ENCODE measurements around the gene QRFP. TPM values are rescaled to one million over a fixed set of nuclear protein-coding genes. Genes with fewer than 3 reads are reported as not detected.
A peak's percentile ranks its signal among the peaks of the same experiment; 100 is the strongest.

The QRFP gene
- total RNA-seq, 1 donor from 2014 or later, result not detected

DNA sequence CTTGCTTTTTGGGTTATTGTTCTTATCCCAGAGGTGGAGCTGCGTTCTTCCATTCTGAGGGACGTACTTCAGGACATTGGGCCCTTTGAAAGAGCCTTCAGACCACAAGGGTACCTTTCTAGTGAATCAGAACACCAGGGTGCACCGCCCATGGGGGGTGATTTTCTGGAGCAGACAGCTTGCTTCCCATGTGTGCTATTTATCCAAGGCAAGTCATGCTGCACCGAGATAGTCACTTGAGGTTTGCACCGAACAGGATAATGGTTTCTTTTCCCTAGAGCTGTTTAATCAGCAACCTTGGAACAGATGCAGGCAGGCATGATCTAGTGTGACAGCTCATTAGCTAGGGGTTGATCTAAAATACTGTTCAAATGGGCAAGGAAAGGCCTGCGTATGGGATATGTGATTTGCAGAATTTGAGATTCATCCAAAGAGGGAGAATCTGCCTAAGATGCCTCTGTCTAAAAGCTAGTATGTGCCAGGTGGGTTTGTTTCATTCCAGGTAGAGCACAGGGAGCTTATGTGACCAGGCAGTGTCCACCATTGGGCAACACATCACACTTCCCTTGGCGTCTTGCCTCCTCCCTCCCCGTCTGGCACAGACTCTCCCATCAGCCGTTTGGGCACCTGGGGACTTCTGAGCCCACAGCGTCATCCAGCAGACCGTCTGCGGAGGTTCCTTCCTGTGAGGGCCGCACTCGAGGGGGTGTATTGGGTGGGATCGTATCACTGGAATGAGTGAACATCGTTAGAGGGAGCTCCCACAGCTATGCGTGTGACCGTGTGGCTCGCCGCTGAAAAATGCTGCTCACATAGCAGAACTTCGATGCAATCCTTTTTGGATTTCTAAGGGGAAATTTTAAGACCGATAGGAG is 38.5 kb downstream of the QRFP start:
- Histone ChIP-seq H3K9me3 (replicated peaks) (no peaks in the 10 kb centered on the region), H3K27me3 (ENCODE audit: low read depth) (no peaks in the 10 kb centered on the region), H3K4me3 (no peak overlapping the region), H3K4me1 (peaks cover 57% of the 10 kb centered on the region), H3K36me3 (peaks cover 36% of the 10 kb centered on the region), H3K27ac (replicated peaks) (peak overlapping the region; percentile 76)
- peak; percentile 64 for DNase-seq
- intact Hi-C loops (cut with micrococcal nuclease), result no loop called here
- TF ChIP-seq, protein P1, sequence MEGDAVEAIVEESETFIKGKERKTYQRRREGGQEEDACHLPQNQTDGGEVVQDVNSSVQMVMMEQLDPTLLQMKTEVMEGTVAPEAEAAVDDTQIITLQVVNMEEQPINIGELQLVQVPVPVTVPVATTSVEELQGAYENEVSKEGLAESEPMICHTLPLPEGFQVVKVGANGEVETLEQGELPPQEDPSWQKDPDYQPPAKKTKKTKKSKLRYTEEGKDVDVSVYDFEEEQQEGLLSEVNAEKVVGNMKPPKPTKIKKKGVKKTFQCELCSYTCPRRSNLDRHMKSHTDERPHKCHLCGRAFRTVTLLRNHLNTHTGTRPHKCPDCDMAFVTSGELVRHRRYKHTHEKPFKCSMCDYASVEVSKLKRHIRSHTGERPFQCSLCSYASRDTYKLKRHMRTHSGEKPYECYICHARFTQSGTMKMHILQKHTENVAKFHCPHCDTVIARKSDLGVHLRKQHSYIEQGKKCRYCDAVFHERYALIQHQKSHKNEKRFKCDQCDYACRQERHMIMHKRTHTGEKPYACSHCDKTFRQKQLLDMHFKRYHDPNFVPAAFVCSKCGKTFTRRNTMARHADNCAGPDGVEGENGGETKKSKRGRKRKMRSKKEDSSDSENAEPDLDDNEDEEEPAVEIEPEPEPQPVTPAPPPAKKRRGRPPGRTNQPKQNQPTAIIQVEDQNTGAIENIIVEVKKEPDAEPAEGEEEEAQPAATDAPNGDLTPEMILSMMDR (IDR thresholded peaks at IDR 0.05; ENCODE audit: borderline replicate concordance), result no peak

DNA sequence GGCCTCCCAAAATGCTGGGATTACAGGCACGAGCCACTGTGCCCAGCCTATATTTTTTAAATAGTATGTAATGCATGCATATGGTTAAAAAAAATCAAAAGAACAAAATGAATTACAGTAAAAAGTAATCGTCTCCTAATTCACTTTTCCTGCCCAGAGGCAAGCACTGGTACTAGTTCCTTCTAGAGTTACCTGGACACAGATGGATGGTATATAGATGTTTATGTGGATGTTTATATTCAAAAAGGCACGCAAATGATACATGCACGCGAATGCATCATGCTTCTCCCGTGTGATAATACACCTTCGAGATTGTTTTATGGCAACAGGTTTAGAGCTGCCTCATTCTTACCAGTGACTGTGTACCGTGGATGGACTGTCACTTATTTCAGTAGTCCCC is 40.1 kb downstream of the QRFP start:
- Histone ChIP-seq H3K27me3 (ENCODE audit: low read depth) (no peaks in the 10 kb centered on the region), H3K4me1 (peaks cover 41% of the 10 kb centered on the region), H3K27ac (replicated peaks) (no peak overlapping the region), H3K36me3 (peaks cover 30% of the 10 kb centered on the region), H3K9me3 (replicated peaks) (no peaks in the 10 kb centered on the region), H3K4me3 (no peak overlapping the region)
- TF ChIP-seq, protein P1 (IDR thresholded peaks at IDR 0.05; ENCODE audit: borderline replicate concordance), result no peak
- DNase-seq, result no peak
- intact Hi-C loops (cut with micrococcal nuclease), result no loop called here

DNA sequence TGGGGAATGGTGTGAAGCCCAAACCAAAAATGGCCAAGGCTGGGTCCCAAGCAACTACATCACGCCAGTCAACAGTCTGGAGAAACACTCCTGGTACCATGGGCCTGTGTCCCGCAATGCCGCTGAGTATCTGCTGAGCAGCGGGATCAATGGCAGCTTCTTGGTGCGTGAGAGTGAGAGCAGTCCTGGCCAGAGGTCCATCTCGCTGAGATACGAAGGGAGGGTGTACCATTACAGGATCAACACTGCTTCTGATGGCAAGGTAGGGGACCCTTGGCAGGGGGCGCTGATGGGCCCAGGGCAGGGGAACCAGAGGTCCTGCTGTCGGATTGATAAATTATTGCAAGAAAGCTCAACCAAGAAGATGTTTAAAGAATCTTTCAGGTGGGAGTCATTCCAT is 41.8 kb downstream of the QRFP start:
- Histone ChIP-seq H3K36me3 (peaks cover 30% of the 10 kb centered on the region), H3K27me3 (ENCODE audit: low read depth) (no peaks in the 10 kb centered on the region), H3K9me3 (replicated peaks) (no peaks in the 10 kb centered on the region), H3K4me3 (no peak overlapping the region), H3K4me1 (peaks cover 32% of the 10 kb centered on the region), H3K27ac (replicated peaks) (no peak overlapping the region)
- TF ChIP-seq, protein P1 (IDR thresholded peaks at IDR 0.05; ENCODE audit: borderline replicate concordance), result no peak
- no peak for DNase-seq
- intact Hi-C loops (cut with micrococcal nuclease), result no loop called here

DNA sequence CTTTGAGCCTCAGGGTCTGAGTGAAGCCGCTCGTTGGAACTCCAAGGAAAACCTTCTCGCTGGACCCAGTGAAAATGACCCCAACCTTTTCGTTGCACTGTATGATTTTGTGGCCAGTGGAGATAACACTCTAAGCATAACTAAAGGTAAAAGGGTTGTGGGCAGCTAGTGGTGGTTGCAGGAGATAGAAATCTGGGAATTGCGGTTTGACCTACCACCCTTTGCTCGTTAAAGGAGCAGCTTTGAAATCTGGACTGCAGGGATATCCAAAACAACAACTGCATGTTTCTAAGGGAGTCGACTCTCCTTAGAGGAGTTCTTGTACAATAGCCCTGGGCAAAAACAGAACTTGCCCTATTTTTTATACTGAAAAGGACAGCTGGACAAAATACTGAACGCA is 42.5 kb downstream of the QRFP start:
- Histone ChIP-seq H3K9me3 (replicated peaks) (no peaks in the 10 kb centered on the region), H3K27me3 (ENCODE audit: low read depth) (no peaks in the 10 kb centered on the region), H3K27ac (replicated peaks) (no peak overlapping the region), H3K36me3 (peaks cover 30% of the 10 kb centered on the region), H3K4me3 (no peak overlapping the region), H3K4me1 (peaks cover 32% of the 10 kb centered on the region)
- DNase-seq, result no peak
- TF ChIP-seq, protein P1 (IDR thresholded peaks at IDR 0.05; ENCODE audit: borderline replicate concordance), result no peak
- intact Hi-C loops (cut with micrococcal nuclease), result no loop called here

DNA sequence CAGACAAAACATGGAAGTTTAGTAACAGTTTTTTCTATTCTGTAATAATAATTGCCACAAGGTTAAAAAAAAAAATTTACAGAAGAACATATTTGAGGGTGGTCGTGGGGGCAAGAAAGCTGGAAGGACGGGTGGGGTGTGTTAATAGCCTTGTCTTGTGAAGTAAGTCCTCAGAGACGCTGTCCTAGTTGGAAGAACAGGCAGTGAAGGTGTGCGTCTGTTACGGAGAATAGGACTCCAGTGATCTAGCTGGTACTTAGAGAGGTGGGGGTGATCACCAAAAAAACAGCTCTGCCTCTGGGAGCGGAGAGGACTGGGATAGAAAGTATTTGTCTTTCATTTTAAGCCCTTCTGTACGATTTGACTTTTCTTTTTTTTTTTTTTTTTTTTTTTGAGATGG is 43.8 kb downstream of the QRFP start:
- H3K27ac ChIP-seq (replicated peaks), result peak overlapping the region; percentile 1
- TF ChIP-seq, protein P1 (IDR thresholded peaks at IDR 0.05; ENCODE audit: borderline replicate concordance), result no peak
- H3K4me3 ChIP-seq, result no peak overlapping the region
- H3K4me1 ChIP-seq, result peaks cover 32% of the 10 kb centered on the region
- no peak for DNase-seq
- no peaks in the 10 kb centered on the region for H3K27me3 ChIP-seq (ENCODE audit: low read depth)
- H3K36me3 ChIP-seq, result peaks cover 30% of the 10 kb centered on the region
- no peaks in the 10 kb centered on the region for H3K9me3 ChIP-seq (replicated peaks)
- intact Hi-C loops (cut with micrococcal nuclease), result no loop called here
